Nucleus accumbens (tissue), 56 donors: Measurements from ENCODE around the gene TMEM266.
A peak's percentile ranks its signal among the peaks of the same experiment; 100 is the strongest.

Experiments used
- DNase-seq, 56 donors: peaks; one replicate each; lab custom pipeline; 2025; lab: John Stamatoyannopoulos, UW

Gene TMEM266

DNA sequence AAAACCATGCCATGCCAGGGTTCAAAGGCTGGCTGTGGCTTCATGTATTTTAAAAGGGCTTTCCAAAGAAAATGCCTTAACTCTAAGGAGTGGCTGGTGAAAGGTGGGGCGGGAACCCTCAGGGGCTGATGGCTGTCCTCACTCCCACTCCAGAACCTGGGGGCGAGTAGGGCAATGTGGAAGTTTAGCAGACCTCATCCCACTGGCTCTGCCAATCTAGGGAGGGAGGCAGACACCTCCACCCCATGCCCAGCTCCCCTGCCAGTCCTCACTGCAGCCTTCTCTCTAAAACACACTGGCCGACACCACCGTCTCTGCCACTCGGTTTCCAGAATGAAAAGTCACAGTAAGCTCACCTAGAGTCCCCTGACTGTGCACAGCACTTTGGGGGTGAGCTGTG lies 99.5 kb downstream of the TMEM266 start:
- DNase-seq, result no peak

DNA sequence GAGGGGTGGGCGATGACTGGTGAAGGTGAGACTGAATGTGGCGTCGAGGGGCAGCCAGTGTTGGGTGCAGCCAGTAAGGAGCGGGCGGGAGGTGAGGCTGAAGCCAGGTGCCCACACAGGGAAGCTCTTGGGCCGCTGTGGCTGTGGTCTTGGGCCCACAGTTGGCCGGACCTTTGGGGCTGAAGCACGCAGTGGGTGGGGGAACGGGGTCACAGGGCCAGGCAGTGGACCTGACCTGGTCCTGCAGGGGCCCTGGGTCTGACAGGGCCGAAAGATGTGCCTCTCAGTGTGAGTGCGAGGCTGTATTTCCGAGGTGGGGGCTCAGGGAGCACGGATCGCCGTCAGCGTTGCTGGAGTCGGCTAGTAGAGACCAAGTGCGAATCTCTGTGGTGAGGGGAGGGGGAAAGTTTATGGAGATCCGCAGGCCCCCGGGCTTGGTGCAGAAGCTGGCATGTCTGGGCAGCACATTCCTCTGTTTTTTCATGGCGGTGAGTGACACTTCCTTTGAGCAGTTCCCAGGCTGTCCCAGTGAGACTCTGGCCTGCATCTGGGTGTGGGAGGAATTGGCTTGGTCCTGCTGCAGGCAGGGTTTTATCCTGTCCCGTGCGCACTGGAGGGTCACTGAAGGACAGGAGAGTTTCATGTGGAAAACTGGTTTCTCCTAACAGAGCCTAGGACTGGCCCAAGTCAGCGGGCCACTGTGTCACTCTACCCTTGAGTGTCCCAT lies 100.8 kb downstream of the TMEM266 start:
- DNase-seq, result no peak

DNA sequence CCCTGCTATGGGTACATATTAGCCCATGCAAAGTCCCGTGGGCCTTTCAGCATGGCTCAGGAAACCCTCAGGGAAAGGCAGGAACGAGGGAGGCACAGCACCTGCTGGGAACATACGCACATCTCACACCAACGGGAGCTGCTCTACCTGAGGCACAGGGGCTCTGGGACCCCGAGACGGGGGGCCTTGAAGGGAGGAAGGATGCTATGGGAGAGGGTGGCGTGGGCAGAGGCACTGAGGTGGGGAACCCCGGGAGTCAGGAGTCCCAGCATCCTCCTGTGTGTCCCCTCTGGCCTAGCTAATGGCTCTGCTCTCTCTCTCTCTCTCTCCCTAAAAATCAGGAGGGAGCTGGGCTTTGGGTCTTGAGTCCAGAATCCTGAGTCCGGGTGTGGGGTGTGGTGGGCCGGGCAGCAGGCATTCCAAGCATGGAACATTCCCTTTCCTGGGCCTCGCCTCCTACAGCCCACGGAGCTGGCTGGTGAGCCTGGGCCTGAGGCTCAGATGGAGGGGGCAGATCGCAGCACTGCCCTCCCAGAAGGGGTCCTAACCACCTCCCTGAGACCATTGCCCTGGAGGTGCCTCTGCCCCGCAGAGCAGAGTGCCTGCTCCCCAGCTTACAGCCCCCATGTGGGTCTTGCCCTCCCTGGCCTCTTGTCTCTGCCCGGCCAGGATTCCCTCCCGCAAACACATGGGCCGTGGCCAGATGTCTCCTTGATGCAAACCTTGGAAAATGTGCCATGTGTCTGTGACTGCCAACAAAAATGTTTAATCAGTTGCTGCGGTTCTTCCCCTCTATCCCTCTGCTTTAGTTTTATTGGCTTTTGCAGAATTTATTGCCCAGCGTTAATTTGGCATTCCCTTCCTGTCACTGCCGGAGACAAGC lies 101.6 kb downstream of the TMEM266 start:
- DNase-seq, result no peak

- no peak for DNase-seq
Measured at GRCh38 chr15:76162036-76162398, 102.2 kb downstream of the TMEM266 start.

DNA sequence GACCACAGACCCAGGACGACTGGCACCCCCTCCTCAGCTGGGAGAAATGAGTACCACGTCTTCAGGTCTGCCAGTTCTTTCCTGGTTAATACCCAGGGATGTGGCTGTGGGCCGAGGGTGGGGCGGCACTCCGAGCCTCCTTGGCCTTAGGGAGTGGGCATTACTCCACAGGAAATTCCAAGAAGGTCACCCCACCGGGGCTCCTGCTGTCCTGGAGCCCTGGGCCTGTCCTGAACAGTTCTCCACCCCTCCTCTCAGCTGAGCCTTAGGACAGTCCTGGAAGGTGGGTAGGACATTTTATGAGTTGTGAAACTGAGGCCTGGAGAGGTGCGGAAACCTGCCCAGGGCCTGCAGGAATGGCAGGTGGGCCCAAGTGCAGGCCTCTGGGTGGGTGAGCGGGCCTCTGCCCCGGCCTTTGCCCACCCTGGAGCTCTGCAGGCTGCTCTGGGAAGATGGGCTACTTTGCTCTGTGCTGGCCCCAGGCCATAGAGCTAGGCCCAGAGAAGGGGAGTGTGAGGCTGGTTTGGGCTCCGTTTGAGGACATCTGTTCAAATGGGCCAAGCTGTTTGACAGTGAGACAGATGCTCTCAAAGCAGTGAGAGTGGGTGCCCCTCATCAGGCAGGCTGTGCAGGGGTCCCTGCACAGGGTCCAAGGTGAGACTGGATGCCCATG lies 103.1 kb downstream of the TMEM266 start:
- DNase-seq, result no peak

GRCh38 chr15:76163457-76164295 lies 103.9 kb downstream of the TMEM266 start:
- no peak for DNase-seq

DNA sequence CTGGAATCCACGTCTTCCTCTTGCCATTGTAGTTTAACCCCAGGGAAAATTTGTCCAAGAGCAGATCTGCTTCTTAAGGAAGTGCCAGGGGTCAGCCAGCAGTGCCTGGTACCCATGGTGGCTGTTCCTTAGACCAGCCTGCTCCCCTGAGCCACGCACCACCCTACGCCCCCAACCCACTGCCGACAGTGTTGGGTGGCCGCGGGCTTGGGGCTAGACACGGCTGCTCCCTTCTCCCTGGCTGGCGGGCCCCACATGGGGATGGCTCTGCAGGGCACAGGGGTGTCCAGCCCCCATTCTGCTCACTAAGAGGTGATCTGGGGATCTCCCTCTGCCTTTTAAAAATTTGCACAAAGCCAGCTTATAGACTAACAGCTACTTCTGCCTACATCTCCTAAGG lies 104.8 kb downstream of the TMEM266 start:
- no peak for DNase-seq

GRCh38 chr15:76165951-76166350 lies 106.2 kb downstream of the TMEM266 start:
- no peak for DNase-seq

DNA sequence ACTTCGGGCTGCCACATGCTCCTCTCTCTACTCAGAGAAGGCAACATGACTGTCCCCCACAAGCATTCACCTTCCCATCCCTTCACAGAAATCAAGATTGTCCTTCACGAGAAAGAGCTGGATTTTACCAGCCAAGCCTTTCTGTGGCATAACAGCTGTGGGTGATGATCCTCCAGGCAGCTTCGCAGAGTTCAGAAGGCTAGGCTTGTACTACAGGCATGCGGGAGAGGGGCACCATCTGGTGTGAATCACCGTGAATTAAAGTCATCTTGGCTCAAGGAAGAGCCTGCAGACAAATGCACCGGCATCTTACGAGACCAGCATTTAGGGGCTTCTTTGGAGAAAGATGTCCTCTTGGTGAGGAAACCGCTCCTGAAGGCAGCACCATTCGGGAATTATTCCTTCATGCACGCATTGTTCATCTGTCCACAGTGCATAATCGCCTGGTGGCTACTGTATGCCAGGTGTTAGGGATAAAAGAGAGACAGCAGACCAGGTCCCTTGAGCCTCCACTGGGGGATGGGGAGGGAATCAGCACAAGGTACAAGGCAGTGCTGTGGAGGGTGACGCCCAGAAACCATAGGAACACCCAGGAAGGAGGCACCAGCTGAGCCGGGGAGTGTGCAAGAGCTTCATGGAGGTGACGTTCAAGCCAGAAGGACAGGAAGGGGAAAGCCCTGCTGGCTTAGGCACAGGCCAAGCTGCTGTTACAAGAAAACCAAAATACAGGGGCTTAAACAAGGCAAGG lies 108.6 kb downstream of the TMEM266 start:
- DNase-seq, result no peak

DNA sequence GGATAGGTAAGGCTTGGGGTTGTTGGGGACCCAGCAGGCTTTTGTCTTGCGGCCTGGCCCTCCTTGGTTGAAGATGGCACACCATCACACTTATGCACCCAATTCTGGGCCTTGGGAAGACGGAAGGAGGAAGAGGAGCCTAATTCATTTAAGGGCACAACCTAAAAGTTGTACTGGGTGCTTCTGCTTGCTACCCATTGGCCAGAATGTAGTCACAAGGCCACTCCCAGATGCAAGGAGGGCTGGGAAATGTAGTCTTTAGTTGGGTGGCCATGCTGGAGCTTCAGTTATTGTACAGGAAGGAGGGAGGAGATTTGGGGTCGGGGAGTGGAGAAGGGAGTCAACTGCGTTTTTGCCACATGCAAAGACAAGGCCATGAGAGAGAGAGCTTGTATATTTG lies 109.2 kb downstream of the TMEM266 start:
- DNase-seq, result peak in 1 of 56 donors; percentile 17

GRCh38 chr15:76169911-76170800 lies 110.4 kb downstream of the TMEM266 start:
- DNase-seq, result no peak

DNA sequence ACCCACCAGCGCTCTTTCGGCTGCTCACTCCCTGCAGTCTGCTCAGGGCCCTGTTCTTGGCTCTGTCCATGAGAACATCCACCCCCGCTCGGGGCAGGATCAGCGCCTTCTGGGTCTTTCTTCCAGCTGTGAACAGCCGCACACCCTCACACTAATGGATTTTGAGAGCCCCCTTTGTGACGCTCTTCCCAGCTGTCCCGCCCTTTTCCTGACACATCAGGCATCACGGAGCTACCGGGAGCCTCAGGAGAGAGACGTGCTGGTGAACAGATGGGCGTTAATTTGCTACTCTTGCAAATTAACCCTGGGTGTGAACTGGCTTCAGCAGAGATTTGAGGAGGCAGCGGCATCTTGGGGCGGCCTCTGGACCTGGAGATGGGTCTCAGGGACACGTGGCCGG lies 113.0 kb downstream of the TMEM266 start:
- no peak for DNase-seq

- no peak for DNase-seq
Measured at GRCh38 chr15:76173317-76173834, 113.6 kb downstream of the TMEM266 start.

GRCh38 chr15:76174654-76175053 lies 114.9 kb downstream of the TMEM266 start:
- no peak for DNase-seq

DNA sequence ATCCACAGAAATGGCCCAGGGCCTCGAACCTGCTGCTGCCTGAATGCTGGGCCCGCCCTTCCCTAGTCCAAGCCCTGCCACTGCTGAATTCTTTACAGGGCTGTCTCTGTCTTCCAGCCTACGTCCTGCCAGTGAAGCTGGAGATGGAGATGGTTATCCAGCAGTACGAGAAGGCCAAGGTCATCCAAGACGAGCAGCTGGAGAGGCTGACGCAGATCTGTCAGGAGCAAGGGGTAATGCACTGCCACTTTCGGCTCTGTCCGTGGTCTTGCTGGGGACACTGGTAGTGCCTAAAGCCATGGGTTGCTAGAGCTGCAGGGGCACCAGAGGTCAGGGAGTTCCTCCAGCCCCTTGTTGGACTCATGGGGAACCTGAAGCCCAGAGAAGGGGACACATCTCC lies 115.7 kb downstream of the TMEM266 start:
- no peak for DNase-seq

DNA sequence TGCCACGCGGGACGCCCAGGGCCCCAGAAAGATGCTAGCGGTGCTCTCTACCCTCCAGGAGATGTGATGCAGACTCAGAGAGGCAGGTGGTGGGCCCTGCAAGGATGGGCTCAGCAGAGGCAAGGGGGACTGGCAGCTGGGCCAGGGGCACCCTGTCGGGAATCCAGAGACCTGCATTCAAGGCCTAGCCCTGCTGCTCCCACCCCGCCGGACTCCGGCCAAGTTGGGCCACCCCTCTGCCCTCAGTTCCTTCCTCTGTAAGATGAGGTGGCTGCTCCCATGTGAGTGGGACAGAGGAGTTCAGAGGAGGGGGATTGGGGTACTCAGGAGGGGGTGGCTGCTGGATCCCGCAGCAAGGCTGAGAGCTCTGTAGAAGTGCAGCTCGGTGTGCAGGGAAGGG lies 116.3 kb downstream of the TMEM266 start:
- no peak for DNase-seq

DNA sequence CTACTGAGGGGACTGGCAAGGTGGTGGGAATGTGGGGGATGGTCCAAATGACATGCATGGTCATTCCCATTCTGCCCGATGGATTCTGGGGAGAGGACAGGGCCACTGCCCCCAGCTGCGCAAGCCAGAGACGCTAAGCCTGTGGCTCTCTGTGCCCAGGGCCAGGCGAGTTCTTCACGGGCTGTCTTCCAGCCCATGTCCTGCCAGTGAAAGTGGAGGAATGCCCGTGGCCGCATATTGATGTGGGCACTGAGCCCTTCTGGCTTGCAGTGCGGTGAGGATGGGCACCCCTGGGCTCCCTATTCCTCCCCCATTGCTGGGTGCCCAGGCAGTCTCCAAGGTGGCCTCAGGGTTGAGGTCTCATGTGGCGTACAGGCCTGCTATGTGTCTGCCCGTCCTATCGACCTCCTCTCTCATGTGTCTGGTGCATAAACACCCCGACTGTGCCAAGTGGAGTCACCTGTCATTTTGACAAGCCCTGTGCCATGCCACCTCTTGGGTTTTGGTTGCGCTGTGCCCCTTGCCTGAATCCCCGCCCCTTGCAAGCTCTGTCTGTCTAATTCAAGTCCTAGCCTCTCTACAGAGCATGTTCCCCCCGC lies 116.8 kb downstream of the TMEM266 start:
- no peak for DNase-seq

GRCh38 chr15:76177491-76178040 lies 117.8 kb downstream of the TMEM266 start:
- DNase-seq, result peak in 2 of 56 donors; percentile 5 to 19
